ENCODE results near the gene FOXJ2. TPM values are rescaled to one million over a fixed set of nuclear protein-coding genes. Genes with fewer than 3 reads are reported as not detected.
"Not testable (repeated sequence)": the region's sequence is repeated elsewhere in the genome, so short reads cannot be mapped to it uniquely, and the experiment has no call there.

Gene FOXJ2
- total RNA-seq, 1 experiment from 2014 or later = 18.7 TPM

GRCh38 chr12:8081251-8081920 lies 48.9 kb downstream of the FOXJ2 start:
- ChIA-PET CTCF (interaction anchor here (0.6 kb wide), 2 partner anchors 111 to 128 kb away, joined by 4 read pairs; no protein-coding TSS in a partner anchor), POLR2A (interaction anchor here (0.6 kb wide), 1 partner anchor 376 kb away, joined by 3 read pairs; no protein-coding TSS in a partner anchor)
- Histone ChIP-seq H3K4me3 (ENCODE audit: low read depth, low read length) (peak overlapping the region; percentile 76), H3K9me3 (no peaks in the 10 kb centered on the region), H3K27me3 (replicated peaks; ENCODE audit: control insufficient read depth, insufficient read depth, low read length) (no peaks in the 10 kb centered on the region), H3K4me1 (0 out of 2 replicates have a peak, but pooled peaks cover 4% of the 10 kb centered on the region), H3K36me3 (ENCODE audit: control insufficient read depth, insufficient read depth, low read length) (no peaks in the 10 kb centered on the region)
- peaks cover 18% of the 10 kb centered on the region for H3K36me3 Mint-ChIP-seq (ENCODE audit: insufficient read depth, unreplicated experiment)
- no peaks in the 10 kb centered on the region for H3K9me3 Mint-ChIP-seq (ENCODE audit: unreplicated experiment)
- DNase-seq = peak in 1 of 2 experiments; percentile 33
- no peak for TF ChIP-seq CTCF (IDR thresholded peaks at IDR 0.05; ENCODE audit: insufficient read depth in 1 of 2, low read depth in 1 of 2, low read length in 1 of 2, severe bottlenecking in 1 of 2, unreplicated experiment in 1 of 2)
- H3K27ac Mint-ChIP-seq (ENCODE audit: unreplicated experiment) = peak overlapping the region; percentile 83
- peak overlapping the region; percentile 88 for H3K4me3 Mint-ChIP-seq (ENCODE audit: unreplicated experiment)
- BruUV-seq (replicated peaks) = TSS peak; percentile 89
- no peaks in the 10 kb centered on the region for H3K27me3 Mint-ChIP-seq (ENCODE audit: insufficient read depth, unreplicated experiment)
- H3K4me1 Mint-ChIP-seq (ENCODE audit: low read depth, unreplicated experiment) = peaks cover 14% of the 10 kb centered on the region
- intact Hi-C loops (cut with micrococcal nuclease; ENCODE audit: unreplicated experiment) = loop anchor here (1.0 kb wide), 1 partner anchor 55 kb away; no protein-coding TSS in a partner anchor

- peak overlapping the region; percentile 76 for H3K4me3 ChIP-seq (ENCODE audit: low read depth, low read length)
- H3K27me3 ChIP-seq (replicated peaks; ENCODE audit: control insufficient read depth, insufficient read depth, low read length) = no peaks in the 10 kb centered on the region
- H3K9me3 ChIP-seq = no peaks in the 10 kb centered on the region
- Mint-ChIP-seq H3K4me3 (ENCODE audit: unreplicated experiment) (peak overlapping the region; percentile 88), H3K36me3 (ENCODE audit: insufficient read depth, unreplicated experiment) (peaks cover 18% of the 10 kb centered on the region), H3K27me3 (ENCODE audit: insufficient read depth, unreplicated experiment) (no peaks in the 10 kb centered on the region), H3K9me3 (ENCODE audit: unreplicated experiment) (no peaks in the 10 kb centered on the region), H3K27ac (ENCODE audit: unreplicated experiment) (peak overlapping the region; percentile 83), H3K4me1 (ENCODE audit: low read depth, unreplicated experiment) (peaks cover 14% of the 10 kb centered on the region)
- no peak for TF ChIP-seq CTCF (IDR thresholded peaks at IDR 0.05; ENCODE audit: insufficient read depth in 1 of 2, low read depth in 1 of 2, low read length in 1 of 2, severe bottlenecking in 1 of 2, unreplicated experiment in 1 of 2)
- ChIA-PET CTCF (no interaction called here), POLR2A (interaction anchor here (0.6 kb wide), 2 partner anchors 37 to 894 kb away, joined by 3 to 9 read pairs; no protein-coding TSS in a partner anchor)
- intact Hi-C loops (cut with micrococcal nuclease; ENCODE audit: unreplicated experiment) = loop anchor here (1.0 kb wide), 1 partner anchor 36 kb away; no protein-coding TSS in a partner anchor
- 0 out of 2 replicates have a peak, but pooled peaks cover 4% of the 10 kb centered on the region for H3K4me1 ChIP-seq
- no TSS peak for BruUV-seq (replicated peaks)
- DNase-seq = no peak
- H3K36me3 ChIP-seq (ENCODE audit: control insufficient read depth, insufficient read depth, low read length) = no peaks in the 10 kb centered on the region
Observed at GRCh38 chr12:8082808-8083100, 50.2 kb downstream of the FOXJ2 start.

- H3K27me3 ChIP-seq (replicated peaks; ENCODE audit: control insufficient read depth, insufficient read depth, low read length); H3K4me3 ChIP-seq (ENCODE audit: low read depth, low read length); intact Hi-C loops (cut with micrococcal nuclease; ENCODE audit: unreplicated experiment); DNase-seq; H3K4me1 Mint-ChIP-seq (ENCODE audit: low read depth, unreplicated experiment); H3K27me3 Mint-ChIP-seq (ENCODE audit: insufficient read depth, unreplicated experiment); H3K4me1 ChIP-seq; H3K9me3 Mint-ChIP-seq (ENCODE audit: unreplicated experiment); H3K36me3 ChIP-seq (ENCODE audit: control insufficient read depth, insufficient read depth, low read length); H3K9me3 ChIP-seq; POLR2A ChIA-PET; H3K27ac Mint-ChIP-seq (ENCODE audit: unreplicated experiment); BruUV-seq (replicated peaks): not testable (repeated sequence)
- Mint-ChIP-seq H3K4me3 (ENCODE audit: unreplicated experiment) (peak overlapping the region; percentile 28), H3K36me3 (ENCODE audit: insufficient read depth, unreplicated experiment) (peaks cover 18% of the 10 kb centered on the region)
- CTCF ChIA-PET = interaction anchor here (0.6 kb wide), 1 partner anchor 39 kb away, joined by 3 read pairs; no protein-coding TSS in a partner anchor
Observed at GRCh38 chr12:8084351-8084750, 51.8 kb downstream of the FOXJ2 start.

Measured in Caco-2 (cell line).